ENCODE measurements around the gene CASQ1.

DNA sequence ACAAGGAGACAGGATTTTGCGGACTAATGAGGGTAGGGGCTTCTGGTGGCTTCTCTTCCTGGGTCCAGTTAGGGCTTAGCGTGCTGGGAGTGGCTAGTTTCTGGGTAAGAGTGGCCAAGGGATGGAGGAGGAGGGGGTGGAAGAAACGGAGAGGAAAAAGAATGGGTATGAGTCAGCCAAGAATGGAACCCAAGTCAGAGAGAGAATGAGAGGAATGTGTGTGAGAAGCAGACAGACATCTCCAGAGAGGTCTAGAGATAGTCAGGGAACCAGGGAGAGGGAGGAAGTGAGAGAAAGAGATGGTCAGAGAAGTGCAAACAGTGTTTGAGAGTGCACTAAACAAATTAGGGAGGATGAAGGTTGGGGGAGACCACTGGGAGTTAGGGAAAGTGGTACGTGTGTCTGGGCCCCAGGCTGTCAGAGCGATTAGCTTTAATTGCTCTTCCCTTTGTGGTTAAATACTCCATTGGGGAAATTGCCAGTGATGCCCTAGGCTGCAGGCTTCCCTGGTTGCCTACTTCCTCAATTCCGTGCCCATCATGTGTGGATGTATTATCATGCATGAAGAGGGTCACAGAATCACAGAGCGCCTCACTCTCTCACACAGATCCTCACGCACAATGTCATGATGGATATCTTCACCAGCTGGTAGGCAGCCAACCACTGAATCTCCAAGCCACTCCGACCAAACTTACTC lies 16.2 kb downstream of the CASQ1 start:
- TF ChIP-seq, protein P1, sequence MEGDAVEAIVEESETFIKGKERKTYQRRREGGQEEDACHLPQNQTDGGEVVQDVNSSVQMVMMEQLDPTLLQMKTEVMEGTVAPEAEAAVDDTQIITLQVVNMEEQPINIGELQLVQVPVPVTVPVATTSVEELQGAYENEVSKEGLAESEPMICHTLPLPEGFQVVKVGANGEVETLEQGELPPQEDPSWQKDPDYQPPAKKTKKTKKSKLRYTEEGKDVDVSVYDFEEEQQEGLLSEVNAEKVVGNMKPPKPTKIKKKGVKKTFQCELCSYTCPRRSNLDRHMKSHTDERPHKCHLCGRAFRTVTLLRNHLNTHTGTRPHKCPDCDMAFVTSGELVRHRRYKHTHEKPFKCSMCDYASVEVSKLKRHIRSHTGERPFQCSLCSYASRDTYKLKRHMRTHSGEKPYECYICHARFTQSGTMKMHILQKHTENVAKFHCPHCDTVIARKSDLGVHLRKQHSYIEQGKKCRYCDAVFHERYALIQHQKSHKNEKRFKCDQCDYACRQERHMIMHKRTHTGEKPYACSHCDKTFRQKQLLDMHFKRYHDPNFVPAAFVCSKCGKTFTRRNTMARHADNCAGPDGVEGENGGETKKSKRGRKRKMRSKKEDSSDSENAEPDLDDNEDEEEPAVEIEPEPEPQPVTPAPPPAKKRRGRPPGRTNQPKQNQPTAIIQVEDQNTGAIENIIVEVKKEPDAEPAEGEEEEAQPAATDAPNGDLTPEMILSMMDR (IDR thresholded peaks at IDR 0.05; ENCODE audit: low read depth, low read length) = no peak
- no peak for TF ChIP-seq EZH2phosphoT487 (IDR thresholded peaks at IDR 0.05; ENCODE audit: low read depth)
